Neutrophil (primary cell): ENCODE results near the gene ST8SIA1.

ENCODE experiments used
- H3K27ac ChIP-seq: fragments of 200-600 bp; sonication (generic); 2 replicates; pipeline ENCODE4 v1.5.1; 2016; ENCODE audit warnings: mild to moderate bottlenecking, moderate library complexity
- H3K27me3 ChIP-seq: fragments of 200-600 bp; sonication (generic); 2 replicates; pipeline ENCODE4 v1.6.0; 2016; ENCODE audit warnings: mild to moderate bottlenecking
- H3K36me3 ChIP-seq: fragments of 200-600 bp; sonication (generic); 2 replicates; pipeline ENCODE4 v1.5.1; 2017
- H3K4me1 ChIP-seq, 2 experiments: fragments of 200-600 bp in 1 of 2; sonication (generic) in 1 of 2; 1 replicate in 1 of 2; 2 replicates in 1 of 2; pipeline versions ENCODE4 v1.5.1 to v1.6.1; 2013 to 2016; ENCODE audit warnings: low read depth in 1 of 2, low read length in 1 of 2, mild to moderate bottlenecking in 1 of 2, moderate library complexity in 1 of 2; ENCODE audit not compliant: control insufficient read depth in 1 of 2, insufficient read depth in 1 of 2
- H3K4me3 ChIP-seq, 2 experiments: fragments of 200-600 bp in 1 of 2; sonication (generic) in 1 of 2; 1 replicate in 1 of 2; 2 replicates in 1 of 2; pipeline ENCODE4 v1.5.1; 2013 to 2016; ENCODE audit warnings: low read depth in 1 of 2, low read length in 1 of 2, mild to moderate bottlenecking in 1 of 2, moderate library complexity in 1 of 2
- H3K9me3 ChIP-seq: fragments of 200-600 bp; sonication (generic); 2 replicates; pipeline ENCODE4 v1.5.1; 2016
- TF ChIP-seq, protein P1 (sequence below): fragments of 200-600 bp; sonication (generic); IDR thresholded peaks from 2 replicates; pipeline ENCODE4 v1.5.1; 2016; ENCODE audit warnings: antibody characterized with exemption

ST8SIA1 gene

DNA sequence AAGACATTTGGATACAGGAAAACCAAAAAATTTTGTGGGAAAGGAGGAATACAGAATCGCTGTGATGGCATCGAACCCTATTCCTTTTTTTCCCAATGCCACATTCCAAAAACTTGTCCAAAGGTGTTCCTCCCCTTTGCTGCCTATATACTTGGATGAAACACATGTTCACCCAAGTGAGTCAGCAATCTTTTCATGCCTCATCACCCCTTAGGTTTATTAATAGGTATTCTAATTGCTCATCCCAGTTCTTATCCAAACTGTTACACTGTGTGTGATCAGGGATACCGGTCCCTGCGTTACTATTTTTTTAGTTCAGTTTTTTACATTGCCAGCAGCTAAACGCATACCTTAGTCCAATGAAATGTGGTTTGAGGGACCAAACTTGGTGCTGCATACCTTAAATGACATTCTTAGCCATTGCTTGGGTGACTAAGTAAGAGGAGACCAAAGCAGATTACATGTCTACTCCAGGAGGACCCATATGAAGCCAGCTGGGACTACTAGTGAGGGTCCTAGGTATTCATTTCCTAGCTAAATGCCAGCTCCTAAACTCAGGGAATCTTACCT is 20.6 kb upstream of the ST8SIA1 start:
- Histone ChIP-seq H3K9me3 (no peaks in the 10 kb centered on the region), H3K27ac (no peak overlapping the region), H3K4me1 (no peaks in the 10 kb centered on the region), H3K27me3 (no peaks in the 10 kb centered on the region), H3K36me3 (no peaks in the 10 kb centered on the region), H3K4me3 (no peak overlapping the region)
- TF ChIP-seq, protein P1, sequence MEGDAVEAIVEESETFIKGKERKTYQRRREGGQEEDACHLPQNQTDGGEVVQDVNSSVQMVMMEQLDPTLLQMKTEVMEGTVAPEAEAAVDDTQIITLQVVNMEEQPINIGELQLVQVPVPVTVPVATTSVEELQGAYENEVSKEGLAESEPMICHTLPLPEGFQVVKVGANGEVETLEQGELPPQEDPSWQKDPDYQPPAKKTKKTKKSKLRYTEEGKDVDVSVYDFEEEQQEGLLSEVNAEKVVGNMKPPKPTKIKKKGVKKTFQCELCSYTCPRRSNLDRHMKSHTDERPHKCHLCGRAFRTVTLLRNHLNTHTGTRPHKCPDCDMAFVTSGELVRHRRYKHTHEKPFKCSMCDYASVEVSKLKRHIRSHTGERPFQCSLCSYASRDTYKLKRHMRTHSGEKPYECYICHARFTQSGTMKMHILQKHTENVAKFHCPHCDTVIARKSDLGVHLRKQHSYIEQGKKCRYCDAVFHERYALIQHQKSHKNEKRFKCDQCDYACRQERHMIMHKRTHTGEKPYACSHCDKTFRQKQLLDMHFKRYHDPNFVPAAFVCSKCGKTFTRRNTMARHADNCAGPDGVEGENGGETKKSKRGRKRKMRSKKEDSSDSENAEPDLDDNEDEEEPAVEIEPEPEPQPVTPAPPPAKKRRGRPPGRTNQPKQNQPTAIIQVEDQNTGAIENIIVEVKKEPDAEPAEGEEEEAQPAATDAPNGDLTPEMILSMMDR = no peak

DNA sequence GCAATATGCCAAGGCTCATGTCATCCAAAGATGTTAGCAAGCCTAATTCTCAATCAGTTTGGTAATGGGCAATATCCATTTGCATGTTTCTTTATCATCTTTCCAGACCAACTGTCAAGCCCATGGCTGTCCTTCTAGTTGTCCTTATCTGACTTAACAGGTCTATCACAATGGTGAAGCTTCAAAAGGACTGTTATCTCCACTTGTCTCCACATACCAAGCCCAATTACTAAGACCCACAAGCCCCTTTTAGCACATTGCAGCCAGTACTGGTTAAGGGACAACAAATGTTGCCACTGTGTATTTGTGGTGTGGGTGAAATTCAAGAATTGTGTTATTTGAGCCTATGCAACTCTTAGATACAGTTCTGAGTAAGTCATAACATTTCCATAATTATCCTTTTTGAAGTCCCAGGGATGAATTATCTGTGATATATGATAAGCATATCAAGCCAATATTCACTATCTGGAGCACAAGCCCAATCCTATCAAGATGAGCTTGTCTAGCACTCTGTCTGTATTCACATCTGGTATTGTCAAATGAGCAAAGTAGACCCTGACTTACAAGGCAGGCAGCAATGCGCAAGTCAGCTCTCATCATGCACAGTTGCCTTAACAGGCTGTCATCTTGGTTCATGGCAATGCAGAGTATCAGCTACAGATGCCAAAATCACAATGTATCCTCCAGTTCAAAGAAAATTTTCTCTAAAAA is 19.3 kb upstream of the ST8SIA1 start:
- H3K4me3 ChIP-seq = no peak overlapping the region
- H3K27me3 ChIP-seq = no peaks in the 10 kb centered on the region
- H3K36me3 ChIP-seq = no peaks in the 10 kb centered on the region
- H3K9me3 ChIP-seq = no peaks in the 10 kb centered on the region
- no peak overlapping the region for H3K27ac ChIP-seq
- TF ChIP-seq, protein P1 = no peak
- no peaks in the 10 kb centered on the region for H3K4me1 ChIP-seq

DNA sequence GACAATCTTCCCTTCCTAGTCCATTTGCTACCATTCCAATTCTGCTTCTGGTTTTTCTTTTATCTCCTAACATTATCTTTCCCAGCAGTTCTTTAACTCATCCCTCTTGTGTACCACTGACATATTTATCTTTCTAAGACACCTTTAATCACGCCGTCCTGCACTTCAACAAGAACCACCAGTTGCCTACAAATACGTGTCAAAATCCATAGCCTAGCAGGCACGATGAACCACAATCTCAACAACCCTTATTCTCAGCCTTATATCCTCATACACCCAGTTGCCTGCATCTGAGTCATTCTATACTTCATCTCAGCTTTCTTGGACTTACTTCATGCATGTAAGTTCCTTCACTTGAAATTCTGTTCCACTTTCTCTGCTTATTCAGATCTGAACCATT is 16.4 kb upstream of the ST8SIA1 start:
- H3K4me1 ChIP-seq = no peaks in the 10 kb centered on the region
- no peaks in the 10 kb centered on the region for H3K36me3 ChIP-seq
- TF ChIP-seq, protein P1 = no peak
- no peaks in the 10 kb centered on the region for H3K27me3 ChIP-seq
- H3K4me3 ChIP-seq = no peak overlapping the region
- no peak overlapping the region for H3K27ac ChIP-seq
- H3K9me3 ChIP-seq = no peaks in the 10 kb centered on the region

DNA sequence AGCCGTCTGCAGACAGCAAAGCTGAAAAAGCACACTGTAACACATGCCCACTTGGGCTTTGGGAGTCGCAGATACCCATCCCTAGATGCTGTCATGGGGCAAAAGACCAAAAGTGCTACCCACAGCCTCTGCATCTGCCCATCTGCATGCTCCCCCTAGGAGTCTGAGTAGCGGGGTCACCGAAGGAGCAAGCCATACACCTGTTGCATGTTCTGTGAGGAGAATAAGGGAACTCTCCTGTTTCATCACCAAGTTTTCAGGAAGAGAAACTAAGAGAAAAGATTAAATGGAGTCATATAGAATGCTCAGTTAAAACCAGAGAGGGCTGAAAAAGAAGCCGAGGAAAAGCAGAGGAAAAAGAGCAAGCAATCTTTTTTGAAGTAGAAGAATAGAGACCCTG is 13.7 kb upstream of the ST8SIA1 start:
- H3K27me3 ChIP-seq = no peaks in the 10 kb centered on the region

DNA sequence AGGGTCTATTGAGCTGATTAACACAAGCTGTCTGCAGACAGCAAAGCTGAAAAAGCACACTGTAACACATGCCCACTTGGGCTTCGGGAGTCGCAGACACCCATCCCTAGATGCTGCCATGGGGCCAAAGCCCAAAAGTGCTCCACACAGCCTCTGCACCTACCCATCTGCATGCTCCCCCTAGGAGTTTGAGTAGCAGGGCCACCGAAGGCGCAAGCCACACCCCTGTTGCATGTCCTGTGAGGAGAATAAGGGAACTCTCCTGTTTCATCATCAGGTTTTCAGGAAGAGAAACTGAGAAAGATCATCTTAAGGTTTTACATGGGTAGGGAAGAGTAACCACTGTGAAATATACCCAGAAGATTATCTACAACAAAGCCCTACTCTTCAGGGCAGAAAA is 5.6 kb upstream of the ST8SIA1 start:
- Histone ChIP-seq H3K27ac (no peak overlapping the region), H3K4me3 (no peak overlapping the region), H3K27me3 (peaks cover 27% of the 10 kb centered on the region), H3K9me3 (no peaks in the 10 kb centered on the region), H3K4me1 (peaks cover 6 to 10% of the 10 kb centered on the region in 2 experiments), H3K36me3 (no peaks in the 10 kb centered on the region)
- TF ChIP-seq, protein P1 = no peak

More for the DNA sequence above, 13.7 kb upstream of the ST8SIA1 start:
- TF ChIP-seq, protein P1 = no peak
- H3K4me3 ChIP-seq = no peak overlapping the region
- H3K4me1 ChIP-seq = no peaks in the 10 kb centered on the region
- H3K36me3 ChIP-seq = no peaks in the 10 kb centered on the region
- H3K9me3 ChIP-seq = no peaks in the 10 kb centered on the region
- no peak overlapping the region for H3K27ac ChIP-seq
